Measurements from ENCODE around the gene LRP1B. TPM values are rescaled to one million over a fixed set of nuclear protein-coding genes. Genes with fewer than 3 reads are reported as not detected.
A peak's percentile ranks its signal among the peaks of the same experiment; 100 is the strongest.

Gene LRP1B
- total and polyA plus RNA-seq, 2 of the 8 experiments (the other 6 are each of a cell fraction or from before 2014, with no cell fraction given) = 0.03 TPM; not detected in 1

DNA sequence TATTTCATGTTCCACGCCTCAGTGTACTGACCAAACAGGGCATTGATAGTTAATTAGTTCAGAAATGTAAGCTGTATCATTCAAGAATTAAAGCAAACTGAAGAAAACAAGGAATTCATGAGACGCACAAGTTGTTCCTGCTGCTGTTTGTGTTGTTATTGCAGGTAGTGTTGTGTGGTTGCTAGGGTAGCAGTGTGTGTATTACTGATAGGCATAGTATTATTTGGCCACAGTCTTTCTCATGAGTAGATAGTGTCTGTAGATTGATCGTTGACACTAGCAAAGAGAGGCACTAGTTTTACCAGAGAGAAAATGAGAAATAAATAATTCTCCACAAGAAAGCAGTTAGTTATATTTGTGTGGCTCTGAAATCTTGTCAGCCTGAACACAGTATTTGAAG lies 548.6 kb downstream of the LRP1B start:
- Histone ChIP-seq H2BK15ac (ENCODE audit: low read length) (no peak overlapping the region), H2BK20ac (ENCODE audit: low read length) (no peak overlapping the region), H3K23ac (ENCODE audit: insufficient read length) (no peak overlapping the region), H3K4me3 (ENCODE audit: extremely low read depth in 1 of 4, insufficient read depth in 2 of 4, low read depth in 3 of 4, low read length in 4 of 4) (no peak overlapping the region), H3K9me3 (ENCODE audit: insufficient read depth in 2 of 2, low read depth in 1 of 2, low read length in 1 of 2) (no peaks in the 10 kb centered on the region), H4K8ac (ENCODE audit: extremely low read depth, insufficient read depth, low read length) (no peak overlapping the region), H3K4me1 (replicated peaks in 1 of 4; ENCODE audit: control insufficient read depth in 3 of 4, insufficient read depth in 4 of 4, low read length in 3 of 4) (peaks cover 0 to 8% (median 0%) of the 10 kb centered on the region in 4 experiments; a peak in 1 of 7 replicates), H4K5ac (ENCODE audit: insufficient read length, low read depth, low read length) (no peak overlapping the region), H3K27ac (ENCODE audit: low read depth, low read length) (no peak overlapping the region), H2BK12ac (ENCODE audit: low read depth, low read length) (peak overlapping the region; percentile 28; the same call in 1 of the 2 replicates), H4K20me1 (replicated peaks in 1 of 2; ENCODE audit: control insufficient read depth in 1 of 2, insufficient read depth in 2 of 2, low read length in 2 of 2) (no peaks in the 10 kb centered on the region), H3K14ac (ENCODE audit: insufficient read length) (no peak overlapping the region), H3K18ac (ENCODE audit: extremely low read depth, low read length) (no peak overlapping the region), H2AFZ (ENCODE audit: low read length) (0 out of 2 replicates have a peak overlapping the region, but pooled peaks have one; percentile 58), H3K79me1 (ENCODE audit: low read depth, low read length) (no peaks in the 10 kb centered on the region), H2BK5ac (ENCODE audit: low read depth, low read length) (no peak overlapping the region), H4K91ac (replicated peaks; ENCODE audit: insufficient read length, low read length) (no peak overlapping the region), H3K27me3 (replicated peaks in 1 of 4; ENCODE audit: control insufficient read depth in 3 of 4, extremely low read depth in 1 of 4, insufficient read depth in 3 of 4, low read length in 3 of 4) (no peaks in the 10 kb centered on the region), H3K4me2 (ENCODE audit: insufficient read depth in 1 of 2, low read depth in 2 of 2, low read length in 2 of 2) (no peak overlapping the region), H3K56ac (replicated peaks; ENCODE audit: insufficient read length, low read depth, low read length) (no peak overlapping the region), H3K4ac (replicated peaks; ENCODE audit: insufficient read length, low read depth, low read length) (no peak overlapping the region), H2BK120ac (replicated peaks; ENCODE audit: low read depth, low read length) (no peak overlapping the region), H3K9ac (replicated peaks in 1 of 4; ENCODE audit: extremely low read depth in 1 of 4, low read depth in 3 of 4, low read length in 3 of 4) (no peak overlapping the region), H3K79me2 (ENCODE audit: control insufficient read depth in 1 of 2, insufficient read depth in 2 of 2, low read length in 2 of 2) (no peaks in the 10 kb centered on the region), H3K36me3 (ENCODE audit: control insufficient read depth in 2 of 4, insufficient read depth in 4 of 4, low read length in 3 of 4) (no peaks in the 10 kb centered on the region), H2AK5ac (ENCODE audit: low read depth, low read length) (no peak overlapping the region), H3K23me2 (ENCODE audit: low read depth, low read length) (no peaks in the 10 kb centered on the region)
- WGBS, 2 experiments (ENCODE audit: extremely low coverage in 1 of 2, insufficient coverage in 1 of 2, insufficient read length in 1 of 2, insufficient replicate concordance in 2 of 2, low coverage in 1 of 2, low lambda C conversion rate in 2 of 2, missing lambda C conversion rate in 1 of 2) = 95% methylated on average over 3 of the region's 3 CpGs; no CpG with 5 or more reads in 1 of the 2 experiments
- FAIRE-seq (no peak), DNase-seq (ENCODE audit: low read depth in 1 of 2, low spot score in 2 of 2) (no peak)
- ChIA-PET CTCF (ENCODE audit: partially characterized antibody) (interaction anchor here (0.8 kb wide), 1 partner anchor 11 kb away, joined by 3 read pairs; no protein-coding TSS in a partner anchor), POLR2A (ENCODE audit: partially characterized antibody) (no interaction called here)
- no peak for TF ChIP-seq TAF7 (optimal IDR thresholded peaks at IDR 0.05; ENCODE audit: borderline replicate concordance, low read depth, low read length)
- TF ChIP-seq, protein P1, sequence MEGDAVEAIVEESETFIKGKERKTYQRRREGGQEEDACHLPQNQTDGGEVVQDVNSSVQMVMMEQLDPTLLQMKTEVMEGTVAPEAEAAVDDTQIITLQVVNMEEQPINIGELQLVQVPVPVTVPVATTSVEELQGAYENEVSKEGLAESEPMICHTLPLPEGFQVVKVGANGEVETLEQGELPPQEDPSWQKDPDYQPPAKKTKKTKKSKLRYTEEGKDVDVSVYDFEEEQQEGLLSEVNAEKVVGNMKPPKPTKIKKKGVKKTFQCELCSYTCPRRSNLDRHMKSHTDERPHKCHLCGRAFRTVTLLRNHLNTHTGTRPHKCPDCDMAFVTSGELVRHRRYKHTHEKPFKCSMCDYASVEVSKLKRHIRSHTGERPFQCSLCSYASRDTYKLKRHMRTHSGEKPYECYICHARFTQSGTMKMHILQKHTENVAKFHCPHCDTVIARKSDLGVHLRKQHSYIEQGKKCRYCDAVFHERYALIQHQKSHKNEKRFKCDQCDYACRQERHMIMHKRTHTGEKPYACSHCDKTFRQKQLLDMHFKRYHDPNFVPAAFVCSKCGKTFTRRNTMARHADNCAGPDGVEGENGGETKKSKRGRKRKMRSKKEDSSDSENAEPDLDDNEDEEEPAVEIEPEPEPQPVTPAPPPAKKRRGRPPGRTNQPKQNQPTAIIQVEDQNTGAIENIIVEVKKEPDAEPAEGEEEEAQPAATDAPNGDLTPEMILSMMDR (IDR thresholded peaks at IDR 0.05; ENCODE audit: control extremely low read depth in 1 of 3, insufficient read depth in 1 of 3, low read depth in 1 of 3, low read length in 3 of 3) = no peak
- no peak for TF ChIP-seq SP1 (IDR thresholded peaks at IDR 0.05; ENCODE audit: low read depth, low read length)
- no peak for TF ChIP-seq EGR1 (IDR thresholded peaks at IDR 0.05; ENCODE audit: borderline replicate concordance, low read depth, low read length)
- TF ChIP-seq, protein P2, sequence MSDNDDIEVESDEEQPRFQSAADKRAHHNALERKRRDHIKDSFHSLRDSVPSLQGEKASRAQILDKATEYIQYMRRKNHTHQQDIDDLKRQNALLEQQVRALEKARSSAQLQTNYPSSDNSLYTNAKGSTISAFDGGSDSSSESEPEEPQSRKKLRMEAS (IDR thresholded peaks at IDR 0.05) = no peak
- no peak for TF ChIP-seq NANOG (IDR thresholded peaks at IDR 0.05; ENCODE audit: insufficient read depth, low read depth, low read length, poor library complexity, severe bottlenecking)
- no peak for TF ChIP-seq GTF2F1 (IDR thresholded peaks at IDR 0.05; ENCODE audit: borderline replicate concordance, low read depth, low read length)
- TF ChIP-seq RNF2 (IDR thresholded peaks at IDR 0.05; ENCODE audit: borderline replicate concordance, low read depth, low read length, missing control alignments, poor library complexity, severe bottlenecking) = no peak
- no peak for TF ChIP-seq RFX5 (IDR thresholded peaks at IDR 0.05; ENCODE audit: borderline replicate concordance, low read depth, low read length)
- no peak for TF ChIP-seq SIN3A (conservative IDR thresholded peaks at IDR 0.05 in 1 of 2, IDR thresholded peaks at IDR 0.05 in 1 of 2; ENCODE audit: low read depth in 1 of 2, low read length in 2 of 2)

Measured in H1 (cell line).